ENCODE measurements around the gene QSOX2.

QSOX2 gene

DNA sequence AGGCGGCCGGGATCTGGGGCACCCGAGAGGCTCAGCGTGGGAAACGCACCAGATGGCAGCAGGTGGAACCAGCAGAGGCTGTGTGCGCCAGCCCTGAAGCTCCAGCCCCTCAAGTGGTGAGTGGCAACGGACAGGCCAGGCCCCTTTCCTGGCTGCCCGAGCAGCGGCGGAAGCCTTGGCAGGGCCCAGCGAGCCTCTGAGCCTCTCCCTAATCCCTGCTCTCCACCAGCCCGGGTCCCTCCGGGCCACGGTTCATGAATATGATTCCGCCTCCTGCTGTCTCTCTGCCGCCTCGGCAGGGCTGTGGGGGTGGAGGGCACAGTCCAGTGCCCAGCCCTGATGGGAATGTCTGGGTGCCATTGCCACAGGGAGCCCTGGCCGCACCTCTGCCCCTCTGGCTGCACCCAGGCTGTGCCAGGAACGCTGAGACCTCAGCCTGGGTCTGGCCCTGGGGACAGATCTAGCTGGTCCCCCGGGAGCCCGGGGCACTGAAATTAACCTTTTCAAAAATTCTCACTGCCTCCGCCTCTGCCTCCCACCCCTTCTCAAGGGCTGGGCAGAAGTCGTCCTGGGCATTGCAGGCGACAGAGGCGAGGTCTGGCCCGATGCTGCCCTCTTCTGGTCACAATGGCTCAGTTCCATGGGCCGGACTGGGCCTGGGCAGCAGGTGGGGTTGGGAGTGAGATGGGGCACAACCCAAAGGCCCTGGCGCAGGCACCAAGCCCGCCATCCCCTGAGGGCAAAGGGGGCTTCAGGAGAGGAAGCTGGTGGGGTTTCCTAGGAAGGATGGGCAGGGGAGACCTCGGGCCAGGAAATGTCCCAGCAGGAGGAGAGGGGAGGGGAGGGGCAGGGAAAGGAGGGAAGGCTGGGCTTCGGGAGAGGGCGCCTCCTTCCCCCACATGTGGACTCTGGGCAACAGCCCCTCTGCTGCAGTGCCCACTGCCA is 38.0 kb upstream of the QSOX2 start:
- DNase-seq (ENCODE audit: low read depth): peak; percentile 55

- no peak for DNase-seq (ENCODE audit: low read depth)
Observed at GRCh38 chr9:136282272-136282861, 36.8 kb upstream of the QSOX2 start.

DNA sequence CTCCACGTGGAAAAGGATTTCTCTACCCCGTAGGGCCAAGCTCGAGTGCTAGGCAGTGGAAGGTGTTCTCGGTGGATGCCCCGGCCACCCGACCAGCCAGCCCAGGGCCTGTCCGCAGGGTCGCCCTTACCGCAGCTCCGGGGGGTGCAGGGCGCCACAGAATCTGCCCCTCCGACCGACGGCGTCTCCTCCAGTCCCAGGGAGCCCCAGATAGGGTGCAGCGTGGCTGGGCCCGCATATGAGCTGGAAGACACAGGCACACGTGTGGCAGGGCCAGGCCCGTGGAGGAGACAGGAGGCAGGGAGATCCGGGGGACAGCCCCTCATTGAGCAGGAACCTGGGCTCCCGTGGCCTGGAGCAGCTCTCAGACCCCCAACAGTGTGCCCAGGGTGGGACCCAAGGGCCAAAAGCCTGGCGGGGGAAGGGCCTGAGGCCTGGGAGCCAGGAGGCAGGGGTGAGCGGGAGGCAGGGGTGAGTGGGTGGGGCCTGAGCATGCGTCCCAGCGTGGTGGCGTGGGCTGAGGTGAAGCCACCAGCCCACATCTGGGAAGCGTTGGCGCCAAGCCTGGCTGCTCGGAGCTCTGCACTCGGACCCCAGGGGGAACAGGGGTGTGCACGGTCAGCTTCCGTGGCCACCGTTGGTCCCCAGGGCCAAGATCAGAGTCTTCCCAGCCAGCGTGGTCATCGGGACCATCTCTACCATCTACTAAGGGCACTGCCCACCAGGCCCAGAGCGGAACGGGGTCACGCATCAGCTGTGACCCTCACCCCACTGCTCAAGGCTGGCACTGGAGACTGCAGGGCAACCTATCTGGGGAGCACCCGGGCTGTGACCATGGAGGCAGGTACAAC is 36.0 kb upstream of the QSOX2 start:
- DNase-seq (ENCODE audit: low read depth): no peak

DNA sequence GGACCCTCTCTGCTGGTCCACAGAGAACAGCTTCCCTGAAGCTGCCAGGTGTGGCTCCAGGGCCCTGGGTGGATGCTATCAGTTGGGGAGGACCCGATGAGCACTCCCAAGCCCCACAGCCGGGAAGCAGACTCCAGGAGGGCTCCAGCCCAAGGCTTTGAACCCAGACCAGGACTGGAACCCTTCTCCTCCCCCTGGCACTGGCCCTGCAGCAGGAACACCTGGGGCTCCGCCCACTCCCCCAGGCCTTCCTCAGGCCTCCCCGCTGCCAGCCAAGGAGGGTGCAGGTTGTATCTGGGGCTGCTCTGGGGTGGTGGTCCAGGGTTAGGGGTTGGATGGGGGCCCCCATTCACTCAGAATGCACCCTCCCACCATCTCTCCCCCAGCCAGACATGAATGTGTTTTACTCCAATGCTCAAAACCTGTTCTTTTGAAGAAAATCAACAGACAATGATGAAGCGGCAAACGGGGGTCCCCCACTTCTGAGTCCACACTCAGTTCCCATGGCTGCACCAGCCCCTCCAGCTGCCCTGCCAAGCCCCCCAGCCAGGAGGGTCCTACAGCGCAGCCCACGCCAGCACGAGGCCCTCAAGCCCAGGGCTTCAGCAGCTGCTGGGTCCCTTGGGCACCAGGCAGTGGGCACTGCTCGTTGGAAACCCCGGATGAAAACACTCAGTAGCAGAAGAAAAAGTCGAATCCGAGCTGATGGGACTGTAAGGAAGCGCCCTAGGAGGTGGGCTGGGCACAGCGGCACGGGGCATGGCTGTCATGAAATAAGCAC is 35.1 kb upstream of the QSOX2 start:
- DNase-seq (ENCODE audit: low read depth): no peak

DNA sequence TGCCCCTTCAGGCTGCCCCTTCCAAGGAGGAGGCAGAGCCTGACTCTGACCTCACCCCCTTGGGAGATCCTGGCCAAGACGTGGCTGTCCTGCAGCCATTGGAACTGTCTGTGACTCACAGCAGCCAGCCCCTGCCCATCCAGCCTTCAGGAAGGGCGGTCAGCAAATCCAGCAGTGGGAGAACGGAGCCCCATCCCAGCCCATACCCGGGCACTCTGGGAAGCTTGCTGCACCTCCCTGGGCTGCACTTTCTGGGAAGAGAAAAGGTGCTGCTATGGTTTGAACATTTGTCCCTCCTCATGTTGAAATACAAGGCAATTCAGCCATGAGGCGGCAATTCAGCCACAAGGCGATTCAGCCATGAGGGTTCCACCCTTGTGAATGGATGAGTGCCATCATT is 33.9 kb upstream of the QSOX2 start:
- no peak for DNase-seq (ENCODE audit: low read depth)

- DNase-seq (ENCODE audit: low read depth): no peak
Observed at GRCh38 chr9:136278894-136279293, 33.3 kb upstream of the QSOX2 start.

GRCh38 chr9:136278221-136278620 is 32.6 kb upstream of the QSOX2 start:
- no peak for DNase-seq (ENCODE audit: low read depth)

- DNase-seq (ENCODE audit: low read depth): no peak
Observed at GRCh38 chr9:136277746-136278145, 32.1 kb upstream of the QSOX2 start.

DNA sequence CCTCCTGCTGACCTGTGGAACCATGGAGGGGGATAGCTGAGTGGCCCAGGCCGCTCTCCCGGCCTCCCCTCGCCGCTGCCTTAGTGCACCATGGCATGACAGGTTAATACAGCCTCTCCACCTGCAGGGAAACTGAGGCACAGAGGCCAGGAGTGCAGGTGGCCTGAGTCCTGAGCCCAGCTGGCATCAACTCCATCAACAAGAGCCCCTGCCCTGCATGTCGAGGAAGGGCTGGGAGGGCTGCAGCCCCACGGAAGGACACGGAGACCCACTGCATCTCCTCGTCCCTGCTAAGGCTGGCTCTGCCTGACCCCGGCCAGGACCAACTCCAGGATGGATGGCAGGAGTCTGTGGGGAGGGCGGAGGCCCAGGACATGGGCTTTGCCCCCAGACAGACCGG is 31.1 kb upstream of the QSOX2 start:
- DNase-seq (ENCODE audit: low read depth): no peak

DNA sequence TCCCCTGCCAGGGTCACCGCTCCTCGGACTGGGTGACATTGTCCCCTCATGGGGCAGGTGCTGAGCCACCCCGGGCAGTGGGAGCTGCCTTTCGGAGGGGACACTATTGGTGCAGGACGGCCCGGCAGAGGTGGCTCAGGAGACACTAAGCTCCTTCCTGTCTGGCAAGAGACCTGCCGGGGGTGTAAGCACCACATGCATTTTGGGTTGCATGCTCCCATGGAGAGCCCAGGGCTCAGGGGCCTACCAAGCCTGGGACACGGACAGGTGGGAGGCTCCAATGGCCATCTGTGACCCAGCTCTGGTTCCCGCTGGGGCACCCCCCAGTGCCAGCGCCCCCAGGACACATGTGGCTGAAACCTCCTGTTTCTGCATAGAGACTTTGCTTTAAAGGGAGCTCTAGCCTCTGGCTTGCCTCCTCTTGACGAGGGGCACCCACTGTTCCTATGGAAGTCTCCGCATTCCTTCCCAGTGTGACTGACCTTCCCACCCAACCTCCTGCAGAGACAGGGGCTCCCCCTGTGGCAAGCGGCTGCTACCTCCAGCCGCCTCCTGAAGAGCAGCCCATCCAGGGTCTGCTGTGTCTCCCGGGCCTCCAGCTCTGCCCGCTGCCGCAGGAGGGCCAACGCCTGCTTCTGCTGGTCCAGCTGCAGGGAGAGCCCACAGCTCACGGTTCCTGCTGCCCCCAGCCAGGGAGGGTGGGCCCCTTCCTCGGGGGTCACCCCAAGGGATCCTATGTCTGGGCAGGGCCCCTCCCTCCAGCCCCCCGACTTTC is 30.2 kb upstream of the QSOX2 start:
- no peak for DNase-seq (ENCODE audit: low read depth)

- DNase-seq (ENCODE audit: low read depth): no peak
Observed at GRCh38 chr9:136274786-136275654, 29.4 kb upstream of the QSOX2 start.

- no peak for DNase-seq (ENCODE audit: low read depth)
Observed at GRCh38 chr9:136273921-136274785, 28.5 kb upstream of the QSOX2 start.

DNA sequence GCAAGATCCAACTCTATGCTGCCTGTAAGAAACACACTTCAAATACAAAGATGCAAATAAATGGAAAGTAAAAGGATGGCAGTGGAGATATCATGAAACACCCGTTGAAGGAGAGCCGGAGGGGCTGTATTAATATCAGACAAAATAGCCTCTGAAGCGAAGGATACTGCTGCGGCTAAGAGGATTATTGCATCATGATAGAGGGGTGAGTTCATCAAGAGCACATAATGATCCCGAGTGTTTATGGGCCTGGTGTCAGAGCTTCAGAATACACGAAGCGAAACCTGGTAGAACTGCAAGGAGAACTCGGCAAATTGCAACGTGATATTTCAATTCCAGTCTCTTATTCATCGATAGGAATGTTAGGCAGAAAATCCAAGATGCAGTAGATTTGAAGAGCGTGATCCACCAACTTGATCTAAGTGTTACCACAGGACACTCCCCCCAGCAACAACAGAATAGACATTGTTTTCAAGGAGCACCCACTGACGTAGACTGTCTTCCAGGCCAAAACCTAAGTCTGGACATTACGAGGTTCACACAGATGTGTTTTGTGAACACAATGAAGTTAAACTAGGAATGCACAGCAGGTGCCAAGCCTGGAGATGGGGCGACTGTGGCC is 27.7 kb upstream of the QSOX2 start:
- DNase-seq (ENCODE audit: low read depth): no peak

GRCh38 chr9:136270173-136270705 is 24.6 kb upstream of the QSOX2 start:
- DNase-seq (ENCODE audit: low read depth): no peak

DNA sequence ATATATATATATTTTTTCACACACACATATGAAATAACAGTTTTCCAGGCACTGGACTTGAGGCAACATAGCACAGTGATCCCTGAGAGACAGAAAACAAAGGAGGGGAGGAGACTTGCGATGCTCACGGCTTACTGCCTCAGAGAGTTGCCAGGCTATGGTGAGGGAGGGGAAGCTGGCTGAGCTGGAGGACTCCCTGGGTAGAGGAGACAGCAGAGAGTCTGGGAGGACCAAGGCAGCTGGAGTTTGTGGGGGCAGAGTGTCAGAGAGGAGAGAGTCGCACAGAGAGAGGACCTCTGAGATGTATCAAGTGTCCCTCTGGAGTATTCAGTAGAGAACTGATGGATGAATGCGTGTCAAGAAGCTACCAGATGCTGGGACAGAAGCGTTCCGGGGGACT is 23.1 kb upstream of the QSOX2 start:
- no peak for DNase-seq (ENCODE audit: low read depth)

DNA sequence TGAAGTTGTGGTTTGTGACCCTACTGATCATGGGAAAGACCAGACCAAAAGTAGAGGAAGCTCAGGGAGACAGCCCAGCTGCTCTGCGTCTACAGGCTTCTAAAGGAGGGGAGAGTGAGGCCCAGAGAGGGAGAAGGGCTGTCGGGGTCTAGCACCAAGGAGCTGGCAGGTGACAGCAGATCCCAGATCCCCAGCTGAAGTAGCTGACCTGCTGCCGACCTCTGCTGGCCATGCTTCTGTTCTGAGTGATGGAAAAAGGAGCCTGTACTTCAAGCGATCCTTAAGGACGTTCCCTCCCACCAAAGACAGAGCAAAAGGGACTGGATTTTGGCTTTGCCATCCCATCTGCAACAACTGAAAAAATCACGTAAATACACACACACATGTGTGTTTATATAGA is 22.7 kb upstream of the QSOX2 start:
- no peak for DNase-seq (ENCODE audit: low read depth)

- peak; percentile 78 for DNase-seq (ENCODE audit: low read depth)
Observed at GRCh38 chr9:136267261-136268111, 21.9 kb upstream of the QSOX2 start.
